Measurements from ENCODE around the gene LY6G5B.

LY6G5B gene, protein sequence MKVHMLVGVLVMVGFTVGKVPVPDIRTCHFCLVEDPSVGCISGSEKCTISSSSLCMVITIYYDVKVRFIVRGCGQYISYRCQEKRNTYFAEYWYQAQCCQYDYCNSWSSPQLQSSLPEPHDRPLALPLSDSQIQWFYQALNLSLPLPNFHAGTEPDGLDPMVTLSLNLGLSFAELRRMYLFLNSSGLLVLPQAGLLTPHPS

GRCh38 chr6:31669676-31670075 lies at the start of gene LY6G5B:
Gene LY6G5B (plus strand): TSS chr6:31669976. CDS start chr6:31670951, 975 bp downstream.
- in situ Hi-C loops (cut with HindIII; ENCODE audit: low sequenced_read_pairs) = no loop called here

DNA sequence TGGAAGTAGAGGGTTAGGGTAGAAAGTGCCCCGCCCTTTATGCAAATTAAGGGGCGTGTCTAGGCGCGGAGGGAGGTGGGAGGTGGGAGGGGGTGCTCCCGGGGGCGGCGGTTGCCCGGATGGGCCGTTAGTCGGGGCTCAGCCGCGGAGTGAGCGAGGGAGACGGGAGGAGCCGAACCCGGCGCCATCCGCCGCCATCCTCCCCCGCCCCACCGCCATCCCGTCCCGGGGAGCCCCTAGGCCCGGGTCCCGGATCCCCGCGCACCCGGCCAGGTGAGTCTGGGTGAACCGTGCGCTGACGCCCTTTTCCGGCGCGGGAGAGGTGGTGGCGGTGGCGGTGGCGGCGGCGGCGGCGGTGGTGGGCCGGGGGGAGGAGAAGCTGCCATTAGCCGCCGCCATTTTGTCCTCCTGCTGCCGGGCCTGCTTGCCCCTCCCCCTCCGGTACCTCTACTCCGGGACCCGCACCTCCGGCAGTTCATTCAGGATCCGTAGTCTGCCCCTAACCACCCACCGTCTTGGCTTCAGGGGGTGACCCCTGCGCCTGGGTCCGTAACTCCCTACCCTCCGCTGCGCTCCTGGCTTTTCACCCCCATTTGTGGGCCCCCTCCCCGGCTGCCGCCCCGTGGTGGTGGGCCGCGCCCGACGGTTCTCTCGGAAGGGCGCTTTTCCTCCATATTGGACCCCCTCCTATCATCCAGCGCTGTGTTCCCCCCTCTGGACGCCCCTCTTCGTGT lies 49.0 kb upstream of the LY6G5B start, which contains the start of gene PRRC2A:
PRRC2A (plus strand) TSS at position 130 of the 734 bp plus-strand sequence. CDS start 2,075 bp downstream, outside the sequence.
- in situ Hi-C loops (cut with HindIII; ENCODE audit: low sequenced_read_pairs) = no loop called here

GRCh38 chr6:31621320-31621939 lies 48.3 kb upstream of the LY6G5B start:
- in situ Hi-C loops (cut with HindIII; ENCODE audit: low sequenced_read_pairs) = no loop called here

DNA sequence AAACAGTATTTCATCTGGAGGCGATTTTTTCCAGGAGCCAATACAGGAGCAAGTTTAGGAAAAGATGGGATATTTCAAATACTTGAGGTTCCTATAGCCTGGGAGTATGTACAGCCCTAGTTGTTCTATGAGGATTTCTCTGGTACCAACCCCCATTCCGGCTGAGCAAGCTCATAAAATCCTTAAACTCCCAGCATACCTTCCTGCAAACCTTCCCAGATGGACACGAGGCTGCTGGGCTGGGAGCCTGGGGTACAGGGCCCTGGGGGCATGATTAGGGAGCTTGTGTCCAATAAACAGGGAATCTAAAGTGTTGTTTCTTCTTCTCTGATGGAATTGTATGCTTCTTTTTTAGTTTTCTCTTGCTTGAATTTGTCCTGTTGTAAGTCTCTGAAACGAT lies 47.8 kb upstream of the LY6G5B start:
- in situ Hi-C loops (cut with HindIII; ENCODE audit: low sequenced_read_pairs) = no loop called here

GRCh38 chr6:31622684-31623091 lies 47.1 kb upstream of the LY6G5B start:
- in situ Hi-C loops (cut with HindIII; ENCODE audit: low sequenced_read_pairs) = no loop called here

DNA sequence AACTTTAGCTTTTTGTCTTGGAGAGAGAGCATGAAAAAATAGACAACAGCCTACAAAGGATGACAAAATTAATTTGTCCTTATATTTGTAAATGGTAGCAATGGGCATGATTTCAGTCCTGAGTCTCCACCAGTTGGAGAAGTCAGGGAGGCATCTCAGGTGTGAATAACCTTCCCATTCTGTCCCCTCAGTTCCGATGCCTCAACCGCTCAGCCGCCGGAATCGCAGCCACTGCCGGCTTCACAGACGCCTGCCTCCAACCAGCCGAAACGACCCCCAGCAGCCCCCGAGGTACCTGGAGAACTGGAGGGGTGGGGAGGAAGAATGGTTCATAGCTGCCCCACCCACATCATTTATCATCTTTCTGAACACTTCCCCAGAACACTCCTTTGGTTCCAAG lies 45.7 kb upstream of the LY6G5B start:
- in situ Hi-C loops (cut with HindIII; ENCODE audit: low sequenced_read_pairs) = no loop called here

DNA sequence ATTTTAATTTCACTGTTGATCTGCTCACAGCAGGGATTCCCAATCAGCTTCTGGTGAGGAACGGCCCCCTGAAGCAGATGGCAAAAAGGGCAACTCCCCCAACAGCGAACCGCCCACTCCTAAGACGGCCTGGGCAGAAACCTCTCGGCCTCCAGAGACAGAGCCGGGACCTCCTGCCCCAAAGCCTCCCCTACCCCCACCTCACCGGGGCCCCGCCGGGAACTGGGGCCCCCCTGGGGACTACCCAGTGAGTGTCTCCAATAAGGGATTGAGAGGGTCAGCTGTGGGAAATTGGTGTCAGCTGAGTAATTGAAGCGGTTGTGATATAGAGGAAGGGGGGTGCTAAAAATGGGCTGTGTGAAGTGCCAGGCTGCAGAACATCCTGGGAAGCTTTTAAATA lies 42.8 kb upstream of the LY6G5B start:
- in situ Hi-C loops (cut with HindIII; ENCODE audit: low sequenced_read_pairs) = no loop called here

DNA sequence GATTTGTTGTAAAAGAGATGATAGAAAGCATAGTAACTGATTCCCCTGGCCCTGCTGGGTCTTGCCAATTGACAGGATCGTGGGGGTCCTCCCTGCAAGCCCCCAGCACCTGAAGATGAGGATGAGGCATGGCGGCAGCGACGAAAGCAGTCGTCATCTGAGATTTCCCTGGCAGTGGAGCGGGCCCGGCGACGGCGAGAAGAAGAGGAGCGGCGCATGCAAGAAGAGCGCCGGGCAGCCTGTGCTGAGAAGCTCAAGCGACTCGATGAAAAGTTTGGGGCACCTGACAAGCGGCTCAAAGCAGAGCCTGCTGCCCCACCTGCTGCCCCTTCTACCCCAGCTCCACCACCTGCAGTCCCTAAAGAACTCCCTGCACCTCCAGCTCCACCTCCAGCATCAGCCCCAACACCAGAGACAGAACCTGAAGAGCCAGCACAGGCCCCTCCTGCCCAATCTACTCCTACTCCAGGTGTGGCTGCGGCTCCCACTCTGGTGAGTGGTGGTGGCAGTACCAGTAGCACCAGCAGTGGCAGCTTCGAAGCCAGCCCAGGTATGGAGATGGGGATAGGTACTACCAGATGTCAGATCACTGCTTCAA lies 42.0 kb upstream of the LY6G5B start:
- in situ Hi-C loops (cut with HindIII; ENCODE audit: low sequenced_read_pairs) = no loop called here

GRCh38 chr6:31629014-31629413 lies 40.8 kb upstream of the LY6G5B start:
- in situ Hi-C loops (cut with HindIII; ENCODE audit: low sequenced_read_pairs) = no loop called here

DNA sequence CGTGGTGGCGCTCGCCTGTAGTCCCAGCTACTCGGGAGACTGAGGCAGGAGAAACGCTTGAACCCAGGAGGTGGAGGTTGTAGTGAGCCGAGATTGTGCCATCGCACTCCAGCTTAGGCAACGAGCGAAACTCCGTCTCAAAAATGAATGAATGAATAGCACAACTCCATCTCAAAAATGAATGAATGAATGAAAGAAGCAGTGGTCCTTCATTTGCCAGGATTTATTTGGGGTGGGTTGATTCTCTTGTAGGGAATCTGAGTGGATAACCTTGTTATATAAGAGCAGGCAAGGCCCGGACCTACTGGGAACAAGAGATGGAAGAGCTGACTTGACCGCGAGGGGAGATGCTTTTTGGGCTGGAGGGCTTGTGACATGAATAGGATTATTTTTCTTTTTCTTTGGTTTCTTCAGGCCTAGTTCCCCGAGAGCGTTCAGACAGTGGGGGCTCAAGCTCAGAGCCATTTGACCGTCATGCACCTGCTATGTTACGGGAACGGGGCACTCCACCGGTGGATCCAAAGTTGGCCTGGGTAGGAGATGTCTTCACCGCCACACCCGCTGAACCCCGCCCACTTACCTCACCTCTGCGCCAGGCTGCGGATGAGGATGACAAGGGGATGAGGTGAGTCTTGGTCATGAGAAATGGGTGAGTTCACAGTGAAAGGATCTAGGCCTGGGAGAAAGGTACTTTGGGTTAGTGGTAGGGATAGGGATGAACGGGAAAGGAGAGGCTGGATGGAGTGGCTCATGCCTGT lies 39.4 kb upstream of the LY6G5B start:
- in situ Hi-C loops (cut with HindIII; ENCODE audit: low sequenced_read_pairs) = no loop called here

GRCh38 chr6:31631209-31631608 lies 38.6 kb upstream of the LY6G5B start:
- in situ Hi-C loops (cut with HindIII; ENCODE audit: low sequenced_read_pairs) = no loop called here

GRCh38 chr6:31631681-31632278 lies 38.0 kb upstream of the LY6G5B start:
- in situ Hi-C loops (cut with HindIII; ENCODE audit: low sequenced_read_pairs) = no loop called here

GRCh38 chr6:31632279-31632946 lies 37.4 kb upstream of the LY6G5B start:
- in situ Hi-C loops (cut with HindIII; ENCODE audit: low sequenced_read_pairs) = no loop called here

GRCh38 chr6:31633447-31633846 lies 36.3 kb upstream of the LY6G5B start:
- in situ Hi-C loops (cut with HindIII; ENCODE audit: low sequenced_read_pairs) = no loop called here

- in situ Hi-C loops (cut with HindIII; ENCODE audit: low sequenced_read_pairs) = no loop called here
Observed at GRCh38 chr6:31634131-31634530, 35.6 kb upstream of the LY6G5B start.

DNA sequence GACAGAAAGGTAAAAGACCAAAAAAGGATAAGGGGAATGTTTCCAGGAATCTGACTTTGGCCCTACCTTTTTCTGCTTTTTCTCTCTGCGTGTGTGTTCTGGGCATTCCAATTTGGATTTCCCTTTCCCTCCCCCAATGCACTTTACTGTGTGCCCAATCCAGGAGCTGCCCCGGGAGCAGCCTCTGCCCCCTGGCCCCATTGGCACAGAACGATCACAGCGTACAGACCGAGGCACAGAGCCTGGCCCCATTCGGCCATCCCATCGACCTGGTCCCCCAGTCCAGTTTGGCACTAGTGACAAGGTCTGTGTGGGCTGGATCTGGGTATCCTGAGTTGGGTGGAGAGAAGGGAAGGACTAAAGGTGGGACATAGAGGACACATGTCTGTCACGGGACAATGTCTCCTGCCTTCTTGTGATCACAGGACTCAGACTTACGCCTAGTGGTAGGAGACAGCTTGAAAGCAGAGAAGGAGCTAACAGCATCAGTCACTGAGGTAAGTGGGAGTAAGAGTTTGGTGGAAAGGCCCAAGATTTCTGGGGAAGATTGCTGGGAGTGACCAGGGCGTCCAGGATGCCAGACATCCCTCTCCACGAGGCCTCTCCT lies 34.7 kb upstream of the LY6G5B start:
- in situ Hi-C loops (cut with HindIII; ENCODE audit: low sequenced_read_pairs) = no loop called here

- in situ Hi-C loops (cut with HindIII; ENCODE audit: low sequenced_read_pairs) = no loop called here
Observed at GRCh38 chr6:31636698-31637596, 32.8 kb upstream of the LY6G5B start.

- in situ Hi-C loops (cut with HindIII; ENCODE audit: low sequenced_read_pairs) = no loop called here
Observed at GRCh38 chr6:31639043-31639442, 30.7 kb upstream of the LY6G5B start.

DNA sequence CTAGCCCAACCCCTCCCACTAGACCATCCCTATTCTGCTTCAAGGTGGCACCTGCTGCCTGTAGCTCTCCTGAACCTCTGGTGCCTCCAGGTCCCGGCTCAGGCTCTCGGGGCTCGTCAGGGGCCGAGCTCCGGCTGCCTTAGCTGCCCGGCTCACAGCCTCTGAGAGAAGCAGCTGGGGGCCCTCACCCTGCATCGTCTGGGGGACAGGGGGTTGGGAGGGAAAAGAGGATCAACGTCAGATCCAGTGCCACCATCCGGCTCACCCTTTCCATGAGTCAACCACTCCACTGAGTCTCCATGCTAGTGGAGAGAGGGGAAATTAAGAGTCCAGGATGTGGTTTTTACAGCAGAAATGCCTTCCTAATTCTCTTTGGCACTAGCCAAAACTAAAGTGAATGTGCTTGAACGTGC lies 30.3 kb upstream of the LY6G5B start:
- in situ Hi-C loops (cut with HindIII; ENCODE audit: low sequenced_read_pairs) = no loop called here
